Common myeloid progenitor, CD34-positive (primary cell): ENCODE measurements around the gene PLA2G12B.

Experiments
- CTCF ChIA-PET: fragments of 350-600 bp; sonication (Branson Sonifier 250); formaldehyde crosslinking; loops from one replicate; lab custom pipeline; 2021; ENCODE audit warnings: antibody characterized with exemption; lab: Charles Lee
- POLR2A ChIA-PET: fragments of 350-600 bp; sonication (Branson Sonifier 250); formaldehyde crosslinking; loops from one replicate; lab custom pipeline; 2021; ENCODE audit warnings: antibody characterized with exemption; lab: Charles Lee
- DNase-seq, 3 donors: peaks; one replicate each; pipeline versions ENCODE4 v3.0.0 to v3.0.0-alpha.2; 2013
- H3K27ac ChIP-seq, 2 experiments: 1 replicate in 1 of 2; 2 replicates in 1 of 2; pipeline ENCODE4 v1.7.0; 2013; ENCODE audit warnings: inconsistent platforms in 2 of 2, low read length in 2 of 2, mild to moderate bottlenecking in 2 of 2, low read depth in 1 of 2, moderate library complexity in 1 of 2; ENCODE audit not compliant: severe bottlenecking in 2 of 2, insufficient read depth in 1 of 2, poor library complexity in 1 of 2
- H3K27me3 ChIP-seq, 5 experiments: replicated peaks in 2 of 5; 1 replicate in 3 of 5; 2 replicates in 2 of 5; pipeline versions ENCODE4 v1.6.1 to v1.7.0; 2013; ENCODE audit warnings: low read length in 4 of 5, mild to moderate bottlenecking in 2 of 5, moderate library complexity in 2 of 5, inconsistent platforms in 1 of 5; ENCODE audit not compliant: insufficient read depth in 5 of 5, control insufficient read depth in 4 of 5
- H3K36me3 ChIP-seq, 4 experiments: 1 replicate in 2 of 4; 2 replicates in 2 of 4; pipeline versions ENCODE4 v1.6.1 to v1.7.0; 2013; ENCODE audit warnings: low read length in 3 of 4, control low read depth in 1 of 4, mild to moderate bottlenecking in 1 of 4; ENCODE audit not compliant: control insufficient read depth in 4 of 4, insufficient read depth in 4 of 4
- H3K4me1 ChIP-seq, 4 experiments: 1 replicate in 3 of 4; 2 replicates in 1 of 4; pipeline versions ENCODE4 v1.6.1 to v1.7.1; 2013; ENCODE audit warnings: low read length in 3 of 4, mild to moderate bottlenecking in 3 of 4, control low read depth in 1 of 4, inconsistent platforms in 1 of 4, moderate library complexity in 1 of 4; ENCODE audit not compliant: control insufficient read depth in 4 of 4, insufficient read depth in 4 of 4; ENCODE audit errors: control extremely low read depth in 1 of 4
- H3K4me3 ChIP-seq, 7 experiments: 1 replicate in 4 of 7; 2 replicates in 3 of 7; pipeline versions ENCODE4 v1.5.1 to v1.7.0; 2013; ENCODE audit warnings: mild to moderate bottlenecking in 7 of 7, low read length in 6 of 7, moderate library complexity in 6 of 7, inconsistent platforms in 2 of 7, low read depth in 2 of 7, control low read depth in 1 of 7; ENCODE audit not compliant: insufficient read depth in 4 of 7, control insufficient read depth in 1 of 7; ENCODE audit errors: extremely low read depth in 1 of 7
- H3K9me3 ChIP-seq, 5 experiments: 1 replicate in 4 of 5; 2 replicates in 1 of 5; pipeline versions ENCODE4 v1.6.1 to v1.7.1; 2013; ENCODE audit warnings: low read length in 4 of 5, mild to moderate bottlenecking in 2 of 5, inconsistent platforms in 1 of 5, low read depth in 1 of 5, moderate library complexity in 1 of 5; ENCODE audit not compliant: control insufficient read depth in 4 of 5, insufficient read depth in 2 of 5; ENCODE audit errors: control extremely low read depth in 1 of 5
- WGBS: methylation state at CpG from one replicate; pipeline ENCODE4 v1.1.5; 2013; ENCODE audit not compliant: insufficient coverage; 5-methylcytosine and 5-hydroxymethylcytosine counted together

Gene PLA2G12B

DNA sequence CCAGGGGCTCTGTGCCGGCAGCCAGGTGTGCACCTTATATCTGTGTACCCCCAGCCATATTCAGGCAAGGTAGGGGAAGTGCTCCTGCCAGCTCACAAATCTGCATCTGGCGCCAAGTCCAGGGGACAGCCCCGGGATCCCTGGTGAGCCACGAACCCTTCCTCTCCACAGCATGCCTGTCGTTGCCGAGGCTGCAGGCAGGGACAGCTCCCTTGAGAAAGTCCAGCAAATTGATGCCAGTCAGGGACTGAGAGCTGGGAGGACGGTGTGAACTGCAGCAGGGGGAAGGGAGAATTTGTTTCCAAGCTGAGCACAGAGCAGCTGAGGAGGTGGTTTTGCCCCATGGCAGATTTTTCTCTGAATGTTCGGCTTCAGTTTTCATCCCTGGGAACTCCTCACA, 919 bp downstream of the PLA2G12B start:
- H3K27ac ChIP-seq: no peak overlapping the region
- ChIA-PET POLR2A (no interaction called here), CTCF (interaction anchor here (0.8 kb wide), 1 partner anchor 833 kb away, joined by 3 read pairs; no protein-coding TSS in a partner anchor)
- H3K27me3 ChIP-seq: peaks cover 0 to 2% (median 0%) of the 10 kb centered on the region in 5 experiments
- H3K36me3 ChIP-seq: no peaks in the 10 kb centered on the region
- WGBS: 80% methylated on average over 6 of the region's 8 CpGs
- no peak for DNase-seq
- no peaks in the 10 kb centered on the region for H3K9me3 ChIP-seq
- H3K4me3 ChIP-seq: no peak overlapping the region
- H3K4me1 ChIP-seq: no peaks in the 10 kb centered on the region

GRCh38 chr10:72952642-72953158, 1.9 kb downstream of the PLA2G12B start:
- H3K36me3 ChIP-seq: no peaks in the 10 kb centered on the region
- DNase-seq: no peak
- POLR2A ChIA-PET: no interaction called here
- H3K27me3 ChIP-seq: peaks cover 0 to 2% (median 0%) of the 10 kb centered on the region in 5 experiments
- H3K27ac ChIP-seq: no peak overlapping the region
- 93% methylated on average over 3 of the region's 5 CpGs for WGBS
- CTCF ChIA-PET: no interaction called here
- no peaks in the 10 kb centered on the region for H3K4me1 ChIP-seq
- H3K4me3 ChIP-seq: no peak overlapping the region
- no peaks in the 10 kb centered on the region for H3K9me3 ChIP-seq

- CTCF ChIA-PET: no interaction called here
- Histone ChIP-seq H3K36me3 (no peaks in the 10 kb centered on the region), H3K27ac (no peak overlapping the region), H3K27me3 (peaks cover 0 to 2% (median 0%) of the 10 kb centered on the region in 5 experiments), H3K9me3 (no peaks in the 10 kb centered on the region), H3K4me1 (no peaks in the 10 kb centered on the region), H3K4me3 (no peak overlapping the region)
- no peak for DNase-seq
- POLR2A ChIA-PET: no interaction called here
- WGBS: 100% methylated on average over 3 of the region's 6 CpGs
These were observed 2.4 kb downstream of the PLA2G12B start for GRCh38 chr10:72952189-72952588.

DNA sequence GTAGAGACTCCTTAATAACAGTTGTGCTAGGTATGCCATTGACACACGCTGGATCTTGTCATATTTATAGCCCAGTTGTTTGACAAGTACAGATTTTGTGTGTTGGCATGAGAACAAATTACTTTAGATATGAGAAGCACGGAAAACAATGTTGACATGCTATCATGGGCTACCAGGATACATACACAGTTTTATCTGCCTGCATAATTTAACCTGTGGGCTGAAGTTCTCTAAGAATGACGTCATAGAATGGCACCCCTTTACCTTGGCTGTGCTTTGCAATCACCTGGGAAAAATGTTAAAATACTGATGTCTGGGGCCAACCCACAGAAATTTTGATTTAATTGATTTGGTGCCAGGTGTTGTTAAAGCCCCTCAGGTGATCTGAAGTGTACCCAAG, 2.8 kb downstream of the PLA2G12B start:
- POLR2A ChIA-PET: no interaction called here
- no peak overlapping the region for H3K27ac ChIP-seq
- peaks cover 0 to 2% (median 0%) of the 10 kb centered on the region in 5 experiments for H3K27me3 ChIP-seq
- CTCF ChIA-PET: no interaction called here
- DNase-seq: no peak
- no peaks in the 10 kb centered on the region for H3K36me3 ChIP-seq
- no peak overlapping the region for H3K4me3 ChIP-seq
- 94% methylated on average over 2 of the region's 3 CpGs for WGBS
- H3K9me3 ChIP-seq: no peaks in the 10 kb centered on the region
- H3K4me1 ChIP-seq: no peaks in the 10 kb centered on the region

GRCh38 chr10:72948762-72949161, 5.8 kb downstream of the PLA2G12B start:
- H3K36me3 ChIP-seq: no peaks in the 10 kb centered on the region
- H3K9me3 ChIP-seq: no peaks in the 10 kb centered on the region
- no peak for DNase-seq
- 88% methylated on average over 4 of the region's 6 CpGs for WGBS
- CTCF ChIA-PET: interaction anchor here (1.5 kb wide), 1 partner anchor 9 kb away, joined by 3 read pairs; no protein-coding TSS in a partner anchor
- POLR2A ChIA-PET: no interaction called here
- H3K27me3 ChIP-seq: peaks cover 0 to 2% (median 0%) of the 10 kb centered on the region in 5 experiments
- no peaks in the 10 kb centered on the region for H3K4me1 ChIP-seq
- H3K4me3 ChIP-seq: no peak overlapping the region
- H3K27ac ChIP-seq: no peak overlapping the region

DNA sequence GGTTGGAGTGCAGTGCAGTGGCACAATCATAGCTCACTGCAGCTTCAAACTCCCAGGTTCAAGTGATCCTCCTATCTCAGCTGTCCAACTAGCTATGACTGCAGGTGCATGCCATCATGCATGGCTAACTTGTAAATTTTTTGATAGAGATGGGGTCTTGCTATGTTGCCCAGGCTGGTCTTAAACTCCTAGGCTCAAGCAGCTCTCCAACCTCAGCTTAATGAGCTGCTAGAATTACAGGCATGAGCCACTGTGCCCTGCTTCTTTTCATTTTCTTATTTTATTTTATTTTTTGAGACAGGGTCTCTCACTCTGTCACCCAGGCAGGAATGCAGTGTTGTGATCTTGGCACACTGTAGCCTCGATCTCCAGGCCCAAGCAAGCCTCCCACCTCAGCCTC, 7.6 kb downstream of the PLA2G12B start:
- DNase-seq: no peak
- Histone ChIP-seq H3K27me3 (peaks cover 0 to 2% (median 0%) of the 10 kb centered on the region in 5 experiments), H3K27ac (no peak overlapping the region), H3K9me3 (no peaks in the 10 kb centered on the region), H3K4me3 (no peak overlapping the region), H3K4me1 (no peaks in the 10 kb centered on the region), H3K36me3 (no peaks in the 10 kb centered on the region)
- POLR2A ChIA-PET: no interaction called here
- CTCF ChIA-PET: no interaction called here
- 100% methylated on average over 1 of the region's 1 CpG for WGBS

- H3K27me3 ChIP-seq: no peaks in the 10 kb centered on the region
- H3K4me3 ChIP-seq: no peak overlapping the region
- no peak overlapping the region for H3K27ac ChIP-seq
- DNase-seq: no peak
- no peaks in the 10 kb centered on the region for H3K36me3 ChIP-seq
- H3K9me3 ChIP-seq: no peaks in the 10 kb centered on the region
- H3K4me1 ChIP-seq: no peaks in the 10 kb centered on the region
- ChIA-PET CTCF (no interaction called here), POLR2A (no interaction called here)
- WGBS: no CpG with 5 or more reads among the region's 2 CpGs
These were observed 10.9 kb downstream of the PLA2G12B start for GRCh38 chr10:72943498-72944234.
